GM18526 (cell line): Measurements from ENCODE around the gene TLR10.
A peak's percentile ranks its signal among the peaks of the same experiment; 100 is the strongest.

Source experiments
- POLR2A ChIP-seq: IDR thresholded peaks from 3 replicates; pipeline ENCODE4 v1.6.1; 2011; ENCODE audit not compliant: insufficient read length; ENCODE audit errors: extremely low read depth

The TLR10 gene

DNA sequence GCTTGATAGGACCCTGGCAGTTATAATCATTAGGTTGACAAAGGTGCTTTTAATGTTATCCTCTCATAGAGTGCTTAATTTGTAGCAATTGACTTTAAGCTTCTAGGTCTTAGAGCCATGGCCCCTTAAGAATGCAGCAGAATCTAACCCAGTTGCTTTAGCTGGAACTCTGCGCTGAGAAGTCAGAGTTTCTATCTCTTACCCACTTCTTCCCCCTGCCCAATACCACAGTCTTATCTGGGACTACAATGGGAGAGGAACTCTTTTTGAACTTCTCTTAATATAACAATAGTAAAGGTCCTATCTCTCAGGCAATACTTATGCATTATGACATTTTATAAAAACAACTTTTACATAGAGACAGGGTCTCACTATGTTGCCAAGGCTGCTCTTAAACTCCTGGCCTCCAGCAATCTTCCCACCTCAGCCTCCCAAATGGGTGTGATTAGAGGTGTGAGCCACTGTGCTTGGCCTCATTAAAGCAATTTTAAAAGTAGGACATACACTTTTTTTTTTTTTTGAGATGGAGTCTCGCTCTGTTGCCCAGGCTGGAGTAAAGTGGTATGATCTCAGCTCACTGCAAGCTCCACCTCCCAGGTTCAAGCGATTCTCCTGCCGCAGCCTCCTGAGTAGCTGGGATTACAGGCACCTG is 1.8 kb downstream of the TLR10 start:
- TF ChIP-seq POLR2A, result no peak

DNA sequence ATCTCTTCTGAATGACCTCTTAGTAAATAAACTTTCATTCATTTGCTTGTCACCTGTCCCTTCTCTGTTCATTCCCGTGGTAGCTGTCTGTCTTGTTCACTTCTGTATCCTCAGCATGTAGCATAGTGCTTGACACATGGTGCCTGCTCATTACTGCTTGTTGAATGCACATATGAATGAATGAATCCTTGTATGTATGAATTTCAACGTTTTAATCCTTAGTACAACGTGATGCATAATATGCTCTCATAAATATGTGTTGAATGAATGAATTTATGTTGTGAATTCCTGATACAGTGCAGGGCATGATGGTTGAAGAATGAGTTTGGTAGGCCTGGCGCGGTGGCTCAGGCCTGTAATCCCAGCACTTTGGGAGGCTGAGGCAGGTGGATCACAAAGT is 3.0 kb downstream of the TLR10 start:
- TF ChIP-seq POLR2A, result no peak

DNA sequence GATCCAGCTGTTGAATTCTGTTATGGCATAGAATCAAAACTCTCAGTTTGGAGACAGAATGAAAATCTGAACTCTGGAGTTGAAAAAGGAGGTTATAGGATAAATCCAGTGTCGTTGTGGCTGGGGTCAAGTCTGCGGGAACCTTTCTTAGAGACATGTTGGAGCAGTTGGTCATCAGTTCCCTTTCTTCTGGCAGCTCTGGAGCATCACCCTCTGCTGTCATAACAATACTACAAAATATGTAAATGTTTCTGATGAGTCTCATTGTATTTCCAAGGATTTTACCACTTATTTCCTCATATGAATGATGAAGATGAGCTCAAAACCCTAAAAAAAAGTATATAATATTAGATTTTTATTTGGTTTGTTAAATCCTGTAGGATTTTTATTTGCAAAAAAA is 7.5 kb downstream of the TLR10 start:
- no peak for TF ChIP-seq POLR2A

DNA sequence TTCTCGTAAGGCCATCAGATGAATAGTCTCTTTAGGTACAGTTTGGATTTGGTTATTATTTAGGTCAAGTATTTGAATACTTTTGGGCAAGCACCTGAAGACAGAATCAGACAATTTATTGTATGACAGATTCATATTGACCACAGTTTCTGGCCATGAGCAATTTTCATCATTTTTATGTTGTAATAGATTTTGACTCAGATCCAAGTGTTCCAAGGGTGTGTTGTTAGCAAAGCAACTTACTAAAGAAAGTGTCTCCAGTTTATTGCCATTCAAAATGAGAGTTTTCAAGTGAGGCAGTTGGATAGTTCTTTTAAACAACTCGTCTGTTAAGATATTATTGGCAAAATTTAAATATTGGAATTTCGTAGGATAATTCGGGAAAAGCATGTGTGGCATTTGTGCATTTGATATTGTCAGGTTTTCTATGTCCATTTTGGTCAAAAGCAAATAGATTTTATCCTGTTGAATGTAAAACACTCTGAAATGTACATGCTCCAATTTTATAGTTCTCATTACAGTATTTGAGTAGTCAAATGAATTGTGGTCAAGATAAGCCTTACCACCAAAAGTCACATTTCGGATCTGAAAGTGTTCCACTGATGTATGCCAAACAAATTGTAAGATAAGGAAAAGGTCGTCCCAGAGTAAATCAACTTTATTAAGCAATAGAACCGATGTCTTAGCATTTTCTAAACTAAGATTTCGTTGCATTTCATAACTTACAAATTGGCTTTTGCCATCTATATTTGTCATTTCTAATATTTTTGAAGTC is 8.4 kb downstream of the TLR10 start:
- no peak for TF ChIP-seq POLR2A

DNA sequence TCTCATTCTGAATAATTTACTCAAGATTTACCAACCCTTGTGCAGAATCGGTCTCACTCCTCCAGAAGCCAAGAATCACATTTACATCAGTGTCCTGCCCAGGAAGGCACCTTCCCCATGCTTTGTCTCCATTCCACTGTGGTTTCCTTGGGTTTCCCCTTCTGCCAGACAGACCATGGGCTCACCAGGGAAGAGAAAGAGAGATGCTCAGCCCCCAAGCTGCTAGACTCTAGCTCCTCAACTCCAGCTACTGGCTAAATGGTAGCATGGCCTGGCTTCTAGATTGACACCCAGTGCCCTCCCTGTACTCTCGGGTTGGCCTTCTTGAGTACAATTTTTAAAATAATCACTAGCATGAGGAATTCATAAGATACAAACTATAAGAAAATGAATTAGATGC is 12.9 kb downstream of the TLR10 start:
- no peak for TF ChIP-seq POLR2A

DNA sequence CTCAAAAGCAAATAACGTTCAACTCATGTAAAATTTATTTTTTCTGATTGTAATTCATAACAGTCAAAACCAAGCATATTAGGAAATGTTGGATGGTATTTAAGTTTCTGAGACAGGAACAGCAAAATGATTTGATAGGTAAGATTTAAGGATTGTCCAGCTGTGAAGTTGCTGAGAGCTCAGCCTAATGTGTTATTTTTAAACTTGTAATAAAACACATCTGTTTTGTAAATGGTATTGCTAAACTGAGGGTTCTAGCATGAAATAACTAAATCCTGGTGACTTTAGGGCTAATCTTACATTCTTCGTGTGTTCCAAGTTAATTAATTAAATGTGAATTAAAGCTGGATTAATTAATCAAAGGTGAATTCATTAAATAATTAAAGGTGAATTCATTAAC is 13.3 kb downstream of the TLR10 start:
- no peak for TF ChIP-seq POLR2A

DNA sequence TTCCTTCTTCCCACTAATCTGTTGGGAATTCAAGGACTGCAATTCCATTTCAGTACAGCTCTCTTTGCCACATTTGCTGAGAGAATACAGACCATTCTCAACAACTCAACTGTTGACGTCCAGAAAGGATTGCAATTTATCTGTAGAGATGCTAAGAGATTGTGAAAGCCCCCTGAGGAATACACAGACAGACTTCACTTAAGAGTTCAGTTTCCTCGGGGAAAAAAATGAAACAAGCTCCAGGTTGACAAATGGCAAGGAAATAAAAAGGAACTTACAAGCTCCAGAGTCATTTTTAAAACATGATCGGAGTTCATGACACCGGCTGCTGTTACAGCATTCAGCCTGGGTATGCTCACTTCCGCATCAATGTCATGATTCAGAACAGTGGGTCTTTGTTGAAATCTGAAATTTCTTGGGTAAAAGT is 13.8 kb downstream of the TLR10 start:
- no peak for TF ChIP-seq POLR2A

DNA sequence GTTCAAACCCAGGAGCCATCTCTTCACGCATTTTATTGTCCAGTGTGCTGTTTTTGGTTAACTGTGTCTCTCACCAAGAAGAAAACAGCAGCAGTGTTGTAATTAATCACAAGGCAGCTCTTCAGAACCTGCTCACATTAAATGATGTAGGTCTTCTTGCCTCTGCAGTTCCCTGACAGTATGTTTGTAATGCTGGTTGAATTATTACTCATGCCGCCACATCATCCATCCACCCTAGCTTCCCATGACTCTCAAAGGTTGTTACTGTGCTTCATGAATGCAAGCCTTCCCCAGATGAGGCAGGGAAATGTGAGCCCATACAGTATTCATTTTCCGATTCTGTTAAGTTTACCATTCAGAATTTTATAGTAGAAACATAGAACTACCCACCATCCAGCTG is 17.4 kb downstream of the TLR10 start:
- TF ChIP-seq POLR2A, result no peak

DNA sequence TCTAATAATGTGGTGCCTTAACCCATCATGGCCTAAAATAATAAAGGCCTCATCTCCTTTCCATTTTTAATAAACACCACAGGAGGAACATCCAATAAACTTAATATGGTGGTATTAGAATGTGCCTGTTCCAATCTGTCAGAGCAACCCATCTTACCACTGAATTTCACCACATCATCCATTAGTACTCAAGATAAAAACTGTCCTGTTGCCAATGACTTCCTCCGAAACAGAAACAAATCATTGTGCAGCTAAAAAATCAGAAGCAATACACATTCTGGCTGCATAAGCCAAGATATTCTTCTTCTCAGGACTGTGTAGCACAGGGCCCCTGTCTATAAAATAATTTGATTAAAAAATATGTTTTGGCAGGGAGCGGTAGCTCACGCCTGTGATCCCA is 18.5 kb downstream of the TLR10 start:
- TF ChIP-seq POLR2A, result no peak

DNA sequence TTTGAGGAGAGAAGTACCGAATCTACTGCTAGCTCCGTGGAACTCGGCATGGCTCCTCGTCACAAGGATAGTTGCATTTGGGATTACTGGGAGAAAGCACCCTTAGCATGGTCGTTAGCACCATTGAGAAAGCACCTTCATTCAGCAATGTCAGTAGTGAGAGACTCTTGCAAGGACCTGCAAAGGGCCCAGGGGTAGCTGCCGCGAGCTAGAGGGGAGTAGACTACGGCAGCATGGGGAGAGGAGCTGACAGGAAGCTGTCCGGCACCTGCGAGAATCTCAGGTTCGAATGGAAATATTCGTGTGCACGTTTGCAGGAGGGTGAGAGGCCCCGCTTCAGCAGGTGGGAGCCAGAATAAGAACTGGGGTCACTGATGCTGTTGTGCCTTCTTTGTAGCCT is 20.2 kb downstream of the TLR10 start:
- peak; percentile 30 for TF ChIP-seq POLR2A

DNA sequence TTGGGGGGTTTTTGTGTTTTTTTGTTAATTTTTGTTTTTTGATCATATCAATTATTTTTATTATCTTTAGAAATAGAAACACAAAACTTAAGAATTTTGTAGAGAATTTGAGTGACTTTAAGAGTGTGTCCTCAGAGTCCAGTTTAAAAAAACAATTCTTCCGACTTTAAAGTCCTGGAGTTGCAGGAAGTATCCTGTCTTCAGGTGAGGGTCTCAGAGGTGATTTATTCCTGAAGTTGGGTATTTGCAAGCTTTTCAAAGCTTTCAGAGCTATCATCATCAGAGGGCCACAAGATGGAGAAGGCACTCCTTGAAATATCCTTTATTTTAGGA is 23.0 kb downstream of the TLR10 start:
- no peak for TF ChIP-seq POLR2A

DNA sequence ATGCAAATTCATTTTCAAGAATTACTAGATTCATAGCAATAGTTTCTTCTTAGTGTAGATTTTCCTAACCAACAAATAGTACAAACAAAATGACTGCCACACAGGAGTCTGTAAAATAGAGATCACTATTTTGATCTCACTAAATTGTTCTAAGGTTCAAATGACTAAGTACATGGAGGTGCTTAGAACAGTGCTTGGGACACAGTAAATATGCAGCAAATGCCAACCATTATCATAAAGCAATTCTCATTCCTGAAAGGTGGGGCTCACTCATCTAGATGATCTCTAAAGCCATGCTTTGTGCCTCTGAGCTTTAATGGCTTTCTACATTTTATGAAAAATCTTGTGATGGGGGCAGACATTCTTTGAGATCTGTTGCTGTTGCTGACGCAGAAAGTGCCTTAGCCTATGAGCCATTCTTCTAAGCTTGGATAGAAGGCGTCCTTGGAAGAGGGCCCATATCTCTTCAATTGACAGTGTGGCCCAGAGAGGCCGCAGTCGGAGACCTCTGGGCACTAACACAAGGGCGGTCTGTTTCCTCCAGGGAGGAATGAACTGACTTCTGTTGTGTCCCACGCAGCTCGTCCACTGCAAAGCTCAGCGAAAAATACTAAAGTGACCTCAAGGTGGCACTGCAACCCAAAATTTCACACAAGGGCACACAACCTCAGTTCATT is 23.5 kb downstream of the TLR10 start:
- TF ChIP-seq POLR2A, result no peak

DNA sequence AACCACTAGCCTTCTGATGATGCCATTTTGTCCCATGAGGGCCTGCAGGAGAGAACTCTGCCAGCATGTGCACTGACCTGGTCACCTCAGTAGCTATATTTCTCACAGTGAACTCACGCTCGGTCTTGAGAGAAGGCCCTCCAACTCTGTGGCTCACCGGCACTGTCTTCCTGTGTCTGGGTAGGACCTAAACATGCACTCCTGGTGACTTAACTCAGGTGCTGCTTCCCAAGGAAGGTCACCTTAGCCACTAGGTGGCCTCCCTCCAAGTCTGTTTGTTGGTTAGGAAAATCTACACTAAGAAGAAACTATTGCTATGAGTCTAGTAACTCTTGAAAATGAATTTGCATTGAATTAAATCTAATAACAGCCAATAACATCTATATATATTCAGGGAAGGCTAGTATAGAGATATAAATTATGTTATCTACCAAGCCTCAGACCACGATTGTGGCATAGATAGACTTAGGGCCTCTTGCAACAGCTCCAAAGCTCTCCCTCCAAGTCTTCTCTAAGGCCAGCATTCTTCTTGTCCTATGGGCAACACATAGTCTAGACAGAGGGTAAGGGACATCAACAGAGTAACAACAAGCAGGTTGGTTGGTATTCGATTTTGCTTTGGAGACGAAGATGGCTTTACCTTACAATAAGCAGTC is 24.7 kb downstream of the TLR10 start:
- TF ChIP-seq POLR2A, result no peak

DNA sequence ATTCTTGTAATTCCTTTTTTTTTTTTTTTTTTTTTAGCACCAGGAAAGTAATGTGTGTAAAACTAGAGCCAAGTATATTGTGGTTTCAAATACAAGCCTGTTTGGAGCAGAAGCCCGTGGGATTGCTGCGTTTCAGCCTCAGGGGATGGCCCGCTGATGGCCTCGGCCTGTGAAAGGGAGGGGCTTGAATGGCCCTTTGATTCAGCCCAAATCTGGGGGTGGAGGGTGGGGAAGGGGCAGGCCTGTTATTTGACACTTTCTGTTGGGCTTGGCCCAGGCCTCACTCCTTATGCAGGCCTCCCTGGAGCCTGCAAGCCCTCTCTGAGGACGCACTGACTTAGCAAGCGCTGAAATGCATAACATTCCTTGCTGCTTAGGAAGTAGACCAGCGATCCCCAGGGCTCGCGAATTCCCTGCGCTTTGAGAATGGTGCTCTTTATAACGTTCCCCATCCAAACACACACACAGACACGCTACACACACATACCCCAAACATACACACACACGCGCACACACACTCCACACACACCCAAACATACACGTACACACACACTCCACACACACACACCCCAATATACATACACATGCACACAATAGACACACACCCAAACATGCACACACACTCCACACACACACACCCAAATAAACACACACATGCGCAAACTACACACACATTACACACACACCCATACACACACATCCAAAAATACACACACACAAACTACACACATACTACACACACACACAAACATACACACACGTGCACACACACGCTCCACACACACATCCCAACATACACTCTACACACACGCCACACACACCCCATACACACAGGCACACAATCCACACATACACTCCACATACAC is 29.6 kb downstream of the TLR10 start:
- no peak for TF ChIP-seq POLR2A

DNA sequence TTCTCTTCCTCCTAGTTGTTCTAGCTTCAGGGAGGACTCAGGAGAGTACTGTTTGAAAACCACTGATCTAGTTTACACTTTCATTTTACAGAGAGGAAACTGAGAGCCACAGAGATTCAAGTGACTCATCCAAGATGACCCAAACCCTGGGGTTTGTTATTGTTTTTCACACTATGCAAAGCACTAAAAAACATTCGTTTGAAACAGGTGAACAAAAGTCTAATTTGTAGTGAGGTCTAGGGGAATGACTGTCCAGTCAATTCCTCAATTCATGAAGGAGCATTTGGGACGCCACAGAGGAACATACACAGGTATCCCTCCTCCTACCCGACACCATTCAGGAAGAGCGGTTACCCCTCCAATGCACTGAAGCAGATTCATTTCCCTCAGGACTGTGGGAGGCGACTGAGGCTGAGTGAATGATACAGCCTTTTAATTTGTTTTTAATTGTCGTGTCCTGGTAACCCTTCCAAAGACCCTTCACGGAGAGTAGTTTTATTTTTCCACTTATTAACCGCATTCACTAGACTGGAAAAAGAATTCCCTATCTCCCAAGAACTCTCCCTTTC is 30.3 kb downstream of the TLR10 start:
- TF ChIP-seq POLR2A, result no peak
